UCSD-AML1 (cell line): ENCODE measurements around the gene HOXD8.

Experiments
- DNase-seq: peaks from one replicate; lab custom pipeline; 2025; ENCODE audit not compliant: unreplicated experiment; lab: John Stamatoyannopoulos, UW

Gene HOXD8

DNA sequence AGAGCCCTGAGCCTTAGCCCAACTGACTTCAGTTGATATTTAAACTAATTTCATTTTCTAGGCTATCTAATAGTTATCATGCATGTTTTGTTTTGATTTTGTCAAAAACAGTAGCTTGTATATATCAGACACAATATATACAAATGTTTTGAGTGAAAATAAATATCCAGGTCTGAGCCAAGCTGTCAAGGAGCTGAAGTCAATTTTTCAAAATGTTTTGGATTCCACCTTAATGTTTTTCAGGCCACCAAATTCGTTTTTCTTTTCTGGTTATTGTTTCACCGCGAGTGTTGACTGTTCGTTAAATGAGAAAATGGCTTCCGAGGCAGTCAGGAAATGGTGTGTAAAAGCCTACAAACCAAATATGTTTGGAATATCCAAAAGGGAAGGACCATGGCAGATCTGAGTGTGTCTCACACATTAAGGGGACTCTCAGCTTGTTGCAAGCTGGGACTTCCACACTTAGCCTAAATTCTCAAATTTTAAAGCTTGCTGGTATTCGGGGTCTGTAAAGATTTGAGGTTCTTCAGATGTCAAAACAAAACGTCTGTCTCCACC lies 27.1 kb upstream of the HOXD8 start:
- no peak for DNase-seq

DNA sequence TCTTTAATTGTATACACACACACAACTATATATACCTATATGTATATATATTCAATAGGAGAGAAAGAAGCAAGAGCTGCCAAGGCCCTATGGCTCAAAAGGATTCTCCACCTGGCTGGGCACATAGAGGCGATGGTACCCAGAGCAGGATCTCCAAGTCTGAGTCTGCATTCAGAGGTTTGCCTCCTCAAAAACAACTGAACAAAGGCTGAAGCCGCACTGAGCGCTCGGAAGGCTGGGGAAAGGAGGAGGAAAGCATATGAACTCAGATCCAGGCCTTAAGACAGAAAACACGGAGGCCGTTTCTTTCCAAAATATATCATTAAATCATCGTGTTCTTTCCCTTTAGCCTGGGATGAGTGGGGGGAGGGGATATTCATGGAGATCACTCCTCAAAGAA lies 26.3 kb upstream of the HOXD8 start:
- no peak for DNase-seq

DNA sequence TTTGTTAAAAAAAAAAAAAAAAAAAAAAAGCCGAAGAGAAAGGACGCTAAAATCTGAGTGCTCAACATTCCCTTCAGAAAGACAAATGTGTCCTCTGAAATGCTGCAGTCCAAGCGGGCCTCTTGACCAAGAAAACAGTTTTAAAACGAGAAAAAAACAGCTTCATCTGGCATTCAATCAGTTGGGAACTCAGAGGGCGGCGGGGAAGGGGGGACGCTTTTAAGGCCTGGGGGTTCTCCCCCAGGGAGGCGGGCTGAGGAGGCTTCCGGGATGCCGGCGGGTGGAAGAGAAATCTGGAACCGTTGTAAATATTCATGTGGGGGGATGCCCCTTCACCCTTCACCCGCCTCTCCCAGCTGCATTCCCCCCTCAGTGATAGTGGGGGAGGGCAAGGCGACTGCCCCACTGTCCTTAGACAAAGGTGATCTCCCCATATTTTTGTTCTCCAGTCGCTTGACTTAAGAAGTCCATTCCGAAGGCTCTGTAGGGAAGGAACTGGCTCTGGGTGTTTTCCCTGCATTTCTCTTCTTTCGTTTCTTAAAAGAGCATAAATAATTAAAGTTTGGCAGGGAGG lies 25.7 kb upstream of the HOXD8 start:
- no peak for DNase-seq

DNA sequence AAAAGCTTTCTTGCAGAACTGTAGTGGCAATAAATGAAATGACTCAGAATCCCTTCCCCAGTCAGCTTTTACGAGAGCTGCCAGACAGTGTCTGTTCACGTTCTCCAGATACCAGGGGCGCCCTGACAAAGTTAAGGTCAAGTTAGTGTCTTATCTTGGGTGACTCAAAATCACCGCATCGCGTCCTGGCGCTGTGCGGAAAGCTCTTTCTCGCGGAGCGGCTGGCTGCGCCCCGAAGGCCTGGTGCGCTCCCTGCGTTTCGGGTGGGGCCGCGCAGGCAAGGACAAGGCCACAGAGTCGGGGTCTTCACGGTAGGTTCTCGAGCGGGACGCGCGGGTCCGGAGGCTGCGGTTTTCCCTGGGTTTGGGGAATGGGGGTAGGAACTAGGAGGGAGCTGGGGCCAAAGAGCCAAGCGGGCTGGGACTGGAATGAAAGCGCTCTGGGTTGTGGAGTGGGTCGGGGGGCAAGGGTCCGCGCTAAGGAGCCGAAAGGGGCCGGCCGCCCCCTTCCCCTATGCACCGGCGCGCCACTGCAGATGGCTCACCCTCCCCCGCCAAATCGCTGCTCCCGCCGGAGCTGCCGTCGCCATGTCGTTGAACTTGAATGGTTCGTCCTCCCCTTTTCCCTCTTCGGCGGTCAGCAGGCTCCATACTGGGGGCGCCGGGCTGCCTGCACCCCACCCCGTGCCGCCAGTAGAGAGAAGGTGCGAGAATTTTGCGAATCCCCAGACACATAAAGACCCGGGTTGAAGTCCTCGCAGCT lies 25.0 kb upstream of the HOXD8 start:
- DNase-seq, result no peak

DNA sequence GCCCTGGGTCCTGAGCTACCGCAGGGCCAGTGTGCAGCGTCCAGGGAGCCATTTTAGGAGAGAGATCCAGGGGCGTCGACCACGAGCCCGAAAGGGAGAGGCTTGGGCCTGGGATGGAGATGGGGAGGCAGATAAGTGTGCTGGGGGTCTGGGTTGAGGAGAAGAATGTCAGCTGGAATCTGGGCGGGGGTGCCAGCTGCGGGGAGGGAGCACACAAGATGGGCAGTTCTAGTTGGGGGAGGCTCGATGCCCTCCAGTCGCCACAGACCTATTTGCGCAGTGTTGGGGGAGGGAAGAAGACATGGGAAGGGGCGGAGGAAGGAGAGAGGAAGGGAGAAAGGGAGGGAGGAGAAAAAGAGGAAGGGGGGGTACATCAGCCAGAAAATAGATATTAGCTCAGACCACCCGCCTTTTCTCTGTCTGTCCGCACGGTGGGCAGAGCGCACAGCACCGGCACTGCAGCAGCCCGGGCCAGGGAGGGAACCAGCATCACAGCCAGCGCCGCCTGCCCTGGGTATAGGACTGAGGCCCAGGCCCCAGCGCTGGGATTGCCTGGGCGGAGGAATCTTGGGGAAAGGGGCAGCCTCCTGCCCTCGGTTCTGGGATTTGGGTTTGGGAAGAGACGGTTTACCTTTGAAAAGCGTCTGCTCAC lies 24.3 kb upstream of the HOXD8 start:
- no peak for DNase-seq

DNA sequence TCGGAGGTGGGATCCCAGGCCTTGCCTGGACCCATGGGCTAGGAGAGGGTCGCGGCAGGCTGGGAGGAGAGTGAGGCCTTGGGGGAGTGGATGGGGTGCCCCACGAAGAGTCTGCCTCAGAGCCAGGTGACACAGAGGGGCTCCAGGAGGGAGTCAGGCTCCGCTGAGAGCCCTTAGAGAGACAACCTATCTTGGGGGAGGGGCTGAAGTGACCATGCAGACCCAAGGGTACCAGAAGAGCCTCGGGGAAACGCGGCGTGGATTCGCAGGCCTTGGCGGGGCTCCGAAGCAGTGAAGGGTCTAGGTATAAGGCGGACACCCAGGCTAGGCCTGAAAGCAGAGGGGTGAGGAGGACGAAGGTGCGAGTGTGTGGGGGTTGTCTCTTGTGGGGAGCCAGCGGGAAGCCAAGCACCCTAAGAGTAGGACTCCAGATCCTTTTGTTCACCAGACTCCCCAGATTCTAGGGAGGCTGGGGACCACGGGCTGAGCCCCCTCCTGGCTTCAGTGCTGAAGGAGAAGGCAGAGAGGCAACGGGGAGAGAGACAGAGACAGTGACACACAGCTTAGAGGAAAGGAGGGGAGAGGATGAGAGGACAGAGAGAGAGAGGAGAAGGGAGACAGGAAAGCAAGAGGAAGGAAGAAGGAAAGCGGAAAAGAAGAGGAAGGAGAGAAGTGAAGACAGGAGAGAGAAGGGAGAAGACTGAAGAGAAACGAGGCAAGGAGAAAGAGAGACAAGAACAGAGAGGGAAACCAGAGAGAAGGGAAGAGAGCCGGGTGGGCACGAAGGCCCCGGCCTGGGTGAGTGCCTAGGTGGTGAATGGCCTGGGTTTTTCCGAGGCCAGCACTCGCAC lies 23.6 kb upstream of the HOXD8 start:
- no peak for DNase-seq

DNA sequence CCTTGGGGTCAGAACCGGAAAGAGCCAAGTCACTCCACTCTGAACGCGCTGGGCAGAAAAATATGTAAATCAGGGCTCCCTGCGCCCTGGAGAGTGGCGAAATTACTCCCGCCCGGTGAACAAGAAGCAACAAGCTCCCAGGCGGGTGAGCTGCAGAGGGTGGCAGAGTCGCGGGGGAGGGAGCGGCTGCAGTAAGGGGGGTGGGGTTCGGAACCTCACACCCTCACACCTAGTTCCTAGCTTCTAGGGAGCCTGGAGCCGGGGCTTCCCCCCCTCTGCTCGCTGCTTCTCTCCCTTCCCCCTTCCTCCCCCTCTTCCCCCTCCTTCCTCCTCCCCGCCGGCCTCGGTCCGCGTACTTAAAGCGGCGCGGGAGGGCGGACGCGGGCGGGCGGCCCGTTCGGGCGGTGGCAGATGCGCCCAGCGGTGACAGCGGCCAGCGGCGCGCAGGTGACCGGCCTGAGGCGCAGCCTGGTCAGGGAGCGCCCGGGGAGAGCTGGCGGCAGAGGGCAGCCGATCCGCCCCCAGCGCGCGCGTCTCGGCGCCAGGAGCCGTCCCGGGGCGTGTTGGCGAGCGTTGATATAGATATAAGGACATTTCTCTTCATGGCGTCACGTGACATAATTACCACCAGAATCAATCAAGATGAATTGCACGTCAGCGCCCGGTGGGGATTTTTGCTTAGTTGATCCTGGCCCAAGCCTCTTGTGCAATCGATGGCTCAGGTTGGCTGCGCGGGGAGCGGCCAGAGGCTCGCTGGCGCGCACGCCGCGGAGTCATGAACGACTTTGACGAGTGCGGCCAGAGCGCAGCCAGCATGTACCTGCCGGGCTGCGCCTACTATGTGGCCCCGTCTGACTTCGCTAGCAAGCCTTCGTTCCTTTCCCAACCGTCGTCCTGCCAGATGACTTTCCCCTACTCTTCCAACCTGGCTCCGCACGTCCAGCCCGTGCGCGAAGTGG lies 22.6 kb upstream of the HOXD8 start, which contains the start of gene HOXD11:
Gene HOXD11 (plus strand): TSS at position 700 of the 959 bp plus-strand sequence. CDS start 76 bp downstream, at position 776.
- no peak for DNase-seq

DNA sequence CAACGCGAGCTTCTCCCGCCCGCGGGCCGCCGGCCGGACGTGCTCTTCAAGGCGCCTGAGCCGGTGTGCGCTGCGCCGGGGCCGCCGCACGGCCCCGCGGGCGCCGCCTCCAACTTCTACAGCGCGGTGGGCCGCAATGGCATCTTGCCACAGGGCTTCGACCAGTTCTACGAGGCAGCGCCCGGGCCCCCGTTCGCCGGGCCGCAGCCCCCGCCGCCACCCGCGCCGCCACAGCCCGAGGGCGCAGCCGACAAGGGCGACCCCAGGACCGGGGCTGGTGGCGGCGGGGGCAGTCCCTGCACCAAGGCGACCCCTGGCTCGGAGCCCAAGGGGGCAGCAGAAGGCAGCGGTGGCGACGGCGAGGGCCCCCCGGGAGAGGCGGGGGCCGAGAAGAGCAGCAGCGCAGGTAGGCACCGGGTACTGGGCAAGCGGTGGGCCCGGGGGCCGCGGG lies 21.7 kb upstream of the HOXD8 start:
- DNase-seq, result no peak

DNA sequence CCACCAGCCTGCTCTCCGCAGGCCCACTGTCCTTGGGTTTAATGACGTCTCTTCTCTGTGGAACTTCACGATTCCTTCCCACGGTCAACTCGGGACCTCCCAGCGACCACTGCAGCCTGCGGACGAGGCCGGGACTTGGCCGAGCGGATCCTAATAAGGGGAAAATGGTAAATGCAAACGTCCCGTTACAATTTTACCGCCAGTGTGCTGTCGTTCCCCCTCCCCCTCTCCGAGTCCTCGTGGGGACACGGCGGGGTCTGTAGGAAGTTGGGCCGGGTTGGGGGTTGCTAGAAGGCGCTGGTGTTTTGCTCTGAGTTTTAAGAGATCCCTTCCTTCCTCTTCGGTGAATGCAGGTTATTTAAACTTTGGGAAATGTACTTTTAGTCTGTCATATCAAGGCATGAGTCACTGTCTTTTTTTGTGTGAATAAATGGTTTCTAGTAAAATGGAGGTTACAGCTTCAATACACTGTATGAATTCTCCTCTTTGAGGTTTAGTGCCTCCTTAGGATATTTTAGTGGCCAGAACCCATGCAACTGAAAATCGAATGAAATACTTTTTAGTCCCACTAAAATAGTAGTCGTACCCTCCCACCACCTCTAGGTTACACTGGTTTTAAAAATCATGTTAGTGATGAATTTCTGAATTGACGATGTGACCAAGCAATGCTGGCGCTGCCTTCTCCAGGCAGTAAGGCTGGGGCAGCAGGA lies 20.2 kb upstream of the HOXD8 start:
- no peak for DNase-seq

DNA sequence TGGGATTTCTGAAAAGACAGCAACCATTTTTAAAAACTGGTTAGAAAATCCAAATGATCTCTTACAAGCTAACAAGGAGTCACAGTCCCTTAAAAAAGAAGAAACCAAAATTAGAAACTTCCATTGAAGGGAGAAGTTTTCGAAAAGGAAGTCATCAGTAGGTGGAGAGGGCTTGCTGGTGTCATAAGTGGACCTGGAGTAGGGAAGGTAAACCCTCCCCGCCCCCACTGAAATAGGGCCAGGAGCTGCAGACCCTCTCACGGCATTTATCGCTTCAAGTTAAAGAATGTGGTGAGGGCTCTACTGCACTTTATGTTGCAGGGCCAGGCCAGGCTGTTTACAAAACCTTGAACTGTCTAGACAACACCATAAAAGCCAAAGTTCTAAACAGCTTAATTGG lies 19.6 kb upstream of the HOXD8 start:
- DNase-seq, result no peak

DNA sequence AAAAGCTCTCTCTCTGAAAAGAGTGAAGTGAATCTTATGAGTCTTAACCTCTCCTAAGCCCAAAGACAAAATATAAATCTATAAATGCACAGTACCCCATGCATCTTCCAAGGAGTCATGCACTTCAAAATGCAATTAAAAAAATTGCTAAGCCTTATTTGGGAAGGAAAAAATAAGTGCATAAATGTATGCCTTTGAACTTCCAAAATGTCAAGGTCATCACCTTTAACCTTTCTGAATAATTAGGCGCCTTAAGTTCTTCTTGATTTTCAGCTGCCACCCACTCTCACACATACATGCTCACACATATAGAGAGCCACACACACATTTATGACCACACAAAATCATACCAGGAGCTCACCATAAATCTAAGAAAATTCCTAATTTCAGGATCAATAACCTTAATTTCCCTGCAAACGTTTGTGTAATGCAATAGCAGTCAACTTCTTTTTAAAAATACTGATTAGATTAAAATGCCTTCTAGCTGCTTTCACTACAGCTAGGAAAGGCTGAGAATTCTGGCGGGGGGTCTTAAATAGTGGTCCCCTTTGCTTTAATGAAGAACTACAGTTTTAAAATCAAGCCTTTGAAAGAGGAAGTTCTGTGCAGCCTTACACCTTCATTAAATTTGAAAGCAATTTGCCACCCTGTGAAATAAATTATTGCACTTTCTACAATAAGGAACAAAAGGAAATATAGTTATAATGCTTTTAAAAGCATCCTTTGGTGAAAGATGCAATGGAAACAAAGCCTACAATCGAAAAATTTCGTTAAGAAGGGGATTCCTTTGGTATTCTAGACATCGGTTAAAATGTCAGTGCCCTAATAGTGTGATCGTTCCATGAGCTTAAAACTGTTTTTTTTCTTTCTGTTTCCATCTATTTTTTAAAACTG lies 18.8 kb upstream of the HOXD8 start:
- DNase-seq, result no peak

DNA sequence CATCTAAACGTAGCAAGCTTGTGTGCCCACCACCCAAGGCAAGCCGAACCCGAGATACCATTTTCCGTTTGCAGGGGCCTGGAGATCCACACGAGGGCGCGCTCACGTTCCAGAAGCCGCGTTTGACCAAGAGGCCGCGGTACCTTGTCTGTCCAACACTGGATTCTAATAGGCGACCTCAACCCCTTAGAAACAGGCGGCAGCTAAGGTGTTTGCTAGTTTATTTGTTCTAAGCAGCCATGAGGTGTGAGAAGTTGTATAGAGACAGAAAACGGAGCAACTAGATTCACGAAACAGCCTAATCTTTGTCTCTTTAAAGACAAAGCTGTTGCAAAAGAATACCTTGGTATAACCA lies 18.2 kb upstream of the HOXD8 start:
- peak; percentile 38 for DNase-seq

DNA sequence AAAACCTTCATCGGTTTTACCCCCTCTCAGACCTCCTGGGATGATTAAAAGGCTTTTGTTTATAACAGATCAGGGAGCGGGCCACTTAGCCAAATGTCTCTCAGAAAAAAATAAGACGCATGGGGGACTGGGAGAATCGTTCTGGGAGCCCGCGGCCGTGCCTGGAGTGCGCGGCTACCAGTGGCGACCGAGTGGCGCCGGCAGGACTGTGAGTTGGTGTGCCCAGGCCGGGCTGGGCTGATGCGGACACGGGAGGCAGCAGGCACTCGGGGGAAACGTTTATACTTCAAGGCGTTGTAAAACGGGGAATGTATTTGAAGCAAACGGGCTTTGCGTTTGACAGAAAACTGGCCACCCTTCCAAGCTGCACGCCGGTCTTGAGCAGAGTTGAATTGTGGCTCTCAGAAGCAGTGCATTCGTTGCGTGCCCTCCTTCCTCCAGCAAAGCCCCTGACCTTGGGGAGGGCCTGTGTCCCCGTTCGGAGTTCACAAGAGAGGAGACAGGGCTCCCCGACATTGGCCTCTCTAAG lies 17.6 kb upstream of the HOXD8 start:
- DNase-seq, result no peak

DNA sequence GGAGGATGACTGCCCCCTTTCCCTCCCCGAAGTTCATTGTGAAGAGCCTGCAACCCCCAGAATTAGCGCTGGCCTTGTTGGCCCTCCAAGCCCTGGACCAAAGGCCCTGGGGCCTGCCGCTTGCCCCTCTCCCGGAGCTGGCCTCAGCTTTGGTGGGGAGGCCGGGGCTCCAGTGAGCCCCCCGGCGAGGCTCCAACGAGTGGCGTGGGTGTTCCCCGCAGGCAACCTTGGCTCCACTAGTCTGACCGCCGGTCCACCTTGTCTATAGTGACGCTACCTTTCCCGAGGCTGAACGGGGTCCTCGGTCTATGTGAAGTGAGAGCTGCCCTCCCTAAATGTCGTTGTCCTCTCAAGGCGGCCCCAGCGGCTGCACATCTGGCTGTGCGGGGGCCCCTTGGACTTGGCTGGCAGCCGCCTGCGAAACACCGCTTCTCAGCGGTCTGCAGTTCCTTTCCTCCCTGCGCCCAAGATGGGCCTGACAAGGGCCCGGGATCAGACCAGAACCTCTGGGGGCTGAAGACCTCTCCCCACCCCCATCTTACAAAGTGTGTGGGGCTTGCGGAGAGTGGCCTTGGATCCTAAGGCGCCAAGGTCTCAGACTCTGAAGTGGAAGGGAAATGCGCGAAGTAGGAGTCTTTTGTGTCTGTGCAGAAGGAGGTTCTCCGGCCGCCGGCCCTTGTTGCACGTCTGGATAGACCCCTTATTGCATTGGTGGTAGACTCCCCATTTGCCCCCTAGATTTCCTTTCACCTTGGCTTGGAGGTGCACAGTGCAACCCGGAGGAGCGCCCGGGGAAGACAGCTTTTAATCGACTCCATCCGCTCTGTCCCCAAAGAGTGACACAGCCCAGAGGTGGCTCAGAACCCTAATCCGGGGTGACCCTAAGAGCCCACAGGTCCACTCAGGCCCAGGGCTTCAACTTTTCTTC lies 16.9 kb upstream of the HOXD8 start:
- DNase-seq, result no peak

DNA sequence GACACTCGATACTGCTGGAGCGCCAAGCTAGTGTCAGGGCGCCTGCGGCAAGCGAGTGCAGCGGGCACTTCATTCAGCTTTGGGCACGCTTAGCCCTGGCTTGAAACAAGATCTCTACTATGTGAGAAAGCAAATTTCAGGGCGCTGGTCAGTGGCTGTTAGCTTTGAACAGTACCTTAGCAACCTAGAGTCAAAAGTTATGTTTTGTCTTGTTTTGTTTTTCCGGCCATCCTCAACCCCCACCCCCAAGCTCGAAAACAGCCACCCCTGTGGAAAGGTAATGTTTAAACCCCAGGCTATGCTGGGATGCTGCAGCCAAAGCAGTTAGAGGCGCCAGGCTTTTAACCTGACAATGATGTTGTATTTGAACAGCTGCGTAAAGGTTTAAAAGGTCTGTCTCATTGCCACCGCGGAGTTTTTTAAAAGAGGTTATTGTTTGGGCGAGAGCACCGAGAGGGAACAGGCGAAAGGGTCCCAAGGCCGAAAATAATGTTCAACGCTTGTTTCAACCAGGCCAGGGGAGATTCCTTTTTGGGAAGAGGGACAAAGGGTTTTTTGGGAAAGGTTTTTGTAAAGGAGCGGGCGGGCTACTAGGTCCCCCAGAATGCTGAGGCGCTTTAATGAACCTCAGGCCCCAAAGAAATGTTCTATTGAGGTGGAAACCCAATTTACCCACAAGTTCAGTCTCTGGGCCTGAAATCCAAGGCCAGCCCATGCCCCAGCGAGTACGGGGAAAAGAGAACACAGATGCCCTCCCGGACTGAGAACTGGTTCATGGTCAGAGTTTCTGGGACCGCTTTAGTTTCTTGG lies 15.2 kb upstream of the HOXD8 start:
- no peak for DNase-seq

DNA sequence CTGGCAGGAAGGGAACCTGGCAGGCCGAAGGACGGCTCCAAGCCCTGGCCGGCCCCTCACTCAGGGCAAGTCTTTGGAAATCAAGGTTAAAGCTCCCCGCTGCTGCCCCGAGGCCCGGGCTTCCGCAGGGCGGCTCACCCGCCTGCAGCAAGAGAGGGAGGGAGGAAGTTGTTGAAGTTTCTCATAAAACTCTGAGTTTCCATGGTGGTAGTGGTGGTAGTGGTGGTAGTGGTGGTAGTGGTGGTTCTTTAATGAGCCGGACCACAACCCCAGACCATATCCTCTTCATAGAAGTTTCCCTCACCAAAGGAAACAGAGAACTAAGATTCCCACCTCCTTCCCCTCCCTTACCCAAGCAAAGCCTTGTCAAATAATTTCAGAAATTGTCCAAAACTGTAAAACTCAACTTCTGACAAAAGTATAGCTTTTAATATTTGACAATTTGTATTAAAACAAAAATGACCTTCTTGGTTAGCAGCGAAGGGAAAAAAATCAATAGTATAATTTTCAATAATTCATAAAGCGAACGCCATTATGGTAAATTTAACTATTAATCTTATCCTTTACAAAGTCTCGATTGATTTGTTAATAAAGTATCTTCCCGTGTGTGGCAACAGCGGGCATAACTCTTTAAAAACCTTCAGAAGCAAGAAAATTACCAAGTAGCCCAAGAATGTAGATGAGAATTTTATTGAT lies 14.4 kb upstream of the HOXD8 start:
- DNase-seq, result no peak
